AG08396 (cell line): ENCODE measurements around the gene ATP6AP1.

Source experiments
- DNase-seq: peaks from one replicate; pipeline ENCODE4 v3.0.0; 2012; ENCODE audit warnings: low spot score, mixed read lengths

Gene ATP6AP1

GRCh38 chrX:154430916-154431315 is 2.4 kb downstream of the ATP6AP1 start:
- no peak for DNase-seq

DNA sequence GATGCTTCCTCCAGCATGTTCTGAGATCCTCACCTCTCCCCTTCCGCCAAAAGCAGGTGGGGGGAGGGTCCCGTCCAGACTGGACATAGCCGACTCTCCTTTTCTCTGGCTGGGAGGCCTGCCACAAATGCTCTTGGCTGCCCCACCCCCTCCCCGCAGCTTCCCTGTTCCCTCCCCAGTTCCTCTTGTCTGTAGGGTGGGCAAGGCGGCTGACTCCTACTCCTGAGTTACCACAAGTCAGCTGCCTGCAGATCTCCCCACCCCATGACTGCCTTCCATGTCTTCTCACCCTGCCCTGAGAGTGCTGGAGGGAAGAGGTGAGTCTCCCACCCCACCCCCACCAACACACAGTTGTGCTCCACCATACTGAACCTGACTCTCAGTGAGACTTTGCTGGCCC is 2.9 kb downstream of the ATP6AP1 start:
- DNase-seq: no peak

DNA sequence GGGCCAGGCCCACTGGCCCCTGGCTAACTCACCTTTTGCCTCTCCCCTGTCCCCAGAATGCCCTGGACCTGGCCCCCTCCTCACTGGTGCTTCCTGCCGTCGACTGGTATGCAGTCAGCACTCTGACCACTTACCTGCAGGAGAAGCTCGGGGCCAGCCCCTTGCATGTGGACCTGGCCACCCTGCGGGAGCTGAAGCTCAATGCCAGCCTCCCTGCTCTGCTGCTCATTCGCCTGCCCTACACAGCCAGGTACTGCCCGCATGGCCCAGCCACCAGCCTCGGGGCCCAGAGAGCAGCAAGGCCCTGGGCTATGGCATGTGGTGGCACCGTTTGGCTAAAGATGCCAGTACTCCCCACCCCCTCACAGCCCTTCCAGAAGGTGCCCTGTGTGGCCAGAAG is 3.7 kb downstream of the ATP6AP1 start:
- no peak for DNase-seq

DNA sequence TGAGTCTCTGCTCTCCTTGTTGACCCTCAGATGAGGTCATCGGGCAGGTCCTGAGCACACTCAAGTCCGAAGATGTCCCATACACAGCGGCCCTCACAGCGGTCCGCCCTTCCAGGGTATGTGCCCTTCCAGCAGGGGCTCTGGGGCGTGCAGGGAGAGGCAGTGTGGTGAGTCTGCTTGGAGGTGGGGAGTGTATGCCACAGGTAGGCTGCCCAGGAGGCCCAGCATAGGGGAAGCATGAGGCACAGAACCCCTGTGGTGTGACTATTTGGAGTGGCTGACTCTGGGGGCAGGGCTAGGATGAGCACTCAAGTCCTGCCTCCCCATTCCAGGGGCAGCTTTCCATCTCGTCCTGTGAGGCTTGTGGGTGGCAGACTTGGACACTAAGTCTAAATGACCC is 5.1 kb downstream of the ATP6AP1 start:
- no peak for DNase-seq

- DNase-seq: no peak
Observed at GRCh38 chrX:154434394-154435168, 6.1 kb downstream of the ATP6AP1 start.

DNA sequence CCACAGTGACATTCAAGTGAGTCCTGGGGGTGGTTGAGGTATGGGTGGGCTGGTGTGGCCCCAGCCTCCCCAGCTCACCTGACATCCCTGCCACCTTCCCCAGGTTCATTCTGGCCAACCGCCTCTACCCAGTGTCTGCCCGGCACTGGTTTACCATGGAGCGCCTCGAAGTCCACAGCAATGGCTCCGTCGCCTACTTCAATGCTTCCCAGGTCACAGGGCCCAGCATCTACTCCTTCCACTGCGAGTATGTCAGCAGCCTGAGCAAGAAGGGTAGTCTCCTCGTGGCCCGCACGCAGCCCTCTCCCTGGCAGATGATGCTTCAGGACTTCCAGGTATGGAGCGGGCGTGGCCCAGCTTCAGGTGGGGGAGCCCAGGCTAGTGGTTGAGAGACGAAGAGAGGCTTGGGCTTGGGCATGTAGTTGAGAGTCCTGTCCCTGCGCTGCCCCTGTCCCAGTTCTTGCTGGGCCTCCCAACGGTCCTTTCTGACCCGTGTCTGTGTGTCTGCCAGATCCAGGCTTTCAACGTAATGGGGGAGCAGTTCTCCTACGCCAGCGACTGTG is 6.8 kb downstream of the ATP6AP1 start:
- no peak for DNase-seq

GRCh38 chrX:154436374-154436982 is 8.0 kb downstream of the ATP6AP1 start:
- peak; percentile 84 for DNase-seq

- peak; percentile 74 for DNase-seq
Observed at GRCh38 chrX:154436983-154437752, 8.7 kb downstream of the ATP6AP1 start, which contains the start of gene GDI1. GDI1 (plus strand) TSS chrX:154437154; CDS start chrX:154437255, 101 bp downstream.

GRCh38 chrX:154437971-154438893 is 9.8 kb downstream of the ATP6AP1 start:
- DNase-seq: no peak

GRCh38 chrX:154439841-154440240 is 11.4 kb downstream of the ATP6AP1 start:
- DNase-seq: no peak

GRCh38 chrX:154440623-154441357 is 12.3 kb downstream of the ATP6AP1 start:
- DNase-seq: no peak

DNA sequence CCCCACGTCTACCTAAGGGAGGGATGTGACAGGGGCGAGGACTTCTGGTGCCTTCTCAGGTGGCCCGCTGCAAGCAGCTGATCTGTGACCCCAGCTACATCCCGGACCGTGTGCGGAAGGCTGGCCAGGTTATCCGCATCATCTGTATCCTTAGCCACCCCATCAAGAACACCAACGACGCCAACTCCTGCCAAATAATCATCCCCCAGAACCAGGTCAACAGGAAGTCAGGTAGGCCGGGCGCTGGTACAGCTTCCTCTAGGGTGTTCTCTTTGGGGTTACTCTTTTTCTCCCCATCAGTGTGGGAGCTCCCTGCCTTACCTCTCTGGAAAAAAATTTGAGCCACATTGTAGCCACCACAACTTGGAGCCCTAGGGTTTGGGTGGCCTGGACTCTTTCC is 13.1 kb downstream of the ATP6AP1 start:
- DNase-seq: no peak

GRCh38 chrX:154441984-154442707 is 13.7 kb downstream of the ATP6AP1 start:
- no peak for DNase-seq

- DNase-seq: peak; percentile 42
Observed at GRCh38 chrX:154443479-154443910, 15.0 kb downstream of the ATP6AP1 start.

- peak; percentile 91 for DNase-seq
Observed at GRCh38 chrX:154443992-154444754, 15.7 kb downstream of the ATP6AP1 start, which contains the start of gene FAM50A. FAM50A (plus strand) TSS chrX:154444141; CDS start chrX:154444236, 95 bp downstream.

DNA sequence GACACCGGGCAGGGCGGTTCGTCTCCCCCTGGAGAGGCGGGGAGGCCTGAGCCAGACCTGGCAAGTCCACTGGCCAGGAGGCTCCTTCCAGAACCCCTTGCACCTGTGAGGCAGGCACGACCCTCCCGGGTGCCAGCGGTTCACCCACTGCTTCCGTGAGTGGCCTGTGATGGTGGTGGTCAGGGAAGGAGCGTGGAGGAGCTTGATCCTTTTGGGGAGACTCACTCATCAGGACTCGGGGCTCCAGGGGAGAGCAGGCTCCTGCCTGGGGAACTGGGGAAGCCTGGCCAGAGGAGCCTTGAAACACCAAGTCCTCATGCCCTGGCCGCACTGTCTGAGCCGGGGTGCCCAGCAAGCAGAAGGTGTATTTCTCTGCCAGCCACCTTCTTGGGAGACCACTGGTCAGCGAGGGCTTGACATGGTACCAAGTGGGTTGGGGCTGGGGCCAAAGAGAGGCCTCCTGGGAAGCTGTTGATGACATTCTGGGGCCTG is 16.3 kb downstream of the ATP6AP1 start:
- DNase-seq: peak; percentile 40

DNA sequence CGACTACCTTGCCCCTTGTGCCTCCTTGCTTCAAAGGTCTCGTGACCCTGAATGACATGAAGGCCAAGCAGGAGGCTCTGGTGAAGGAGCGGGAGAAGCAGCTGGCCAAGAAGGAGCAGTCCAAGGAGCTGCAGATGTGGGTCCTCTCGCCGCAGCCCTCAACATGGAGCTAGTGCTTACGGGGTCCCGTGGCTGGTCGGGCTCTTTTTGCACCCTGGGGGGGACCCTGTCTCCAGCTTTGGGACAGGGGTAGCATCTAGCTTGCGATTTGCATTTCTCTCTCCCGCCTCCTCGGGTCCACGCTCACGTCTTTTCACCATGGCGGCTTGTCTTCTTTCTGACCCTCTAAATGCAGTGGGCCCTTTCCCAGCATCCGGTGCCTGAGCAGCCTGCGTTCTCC is 17.3 kb downstream of the ATP6AP1 start:
- DNase-seq: no peak

- DNase-seq: no peak
Observed at GRCh38 chrX:154446430-154446829, 18.0 kb downstream of the ATP6AP1 start.

- no peak for DNase-seq
Observed at GRCh38 chrX:154448484-154448883, 20.0 kb downstream of the ATP6AP1 start.
